ENCODE measurements around the gene SUPT7L. TPM values are rescaled to one million over a fixed set of nuclear protein-coding genes. Genes with fewer than 3 reads are reported as not detected.

SUPT7L gene
- total RNA-seq, 1 experiment from 2014 or later: 35.5 TPM

DNA sequence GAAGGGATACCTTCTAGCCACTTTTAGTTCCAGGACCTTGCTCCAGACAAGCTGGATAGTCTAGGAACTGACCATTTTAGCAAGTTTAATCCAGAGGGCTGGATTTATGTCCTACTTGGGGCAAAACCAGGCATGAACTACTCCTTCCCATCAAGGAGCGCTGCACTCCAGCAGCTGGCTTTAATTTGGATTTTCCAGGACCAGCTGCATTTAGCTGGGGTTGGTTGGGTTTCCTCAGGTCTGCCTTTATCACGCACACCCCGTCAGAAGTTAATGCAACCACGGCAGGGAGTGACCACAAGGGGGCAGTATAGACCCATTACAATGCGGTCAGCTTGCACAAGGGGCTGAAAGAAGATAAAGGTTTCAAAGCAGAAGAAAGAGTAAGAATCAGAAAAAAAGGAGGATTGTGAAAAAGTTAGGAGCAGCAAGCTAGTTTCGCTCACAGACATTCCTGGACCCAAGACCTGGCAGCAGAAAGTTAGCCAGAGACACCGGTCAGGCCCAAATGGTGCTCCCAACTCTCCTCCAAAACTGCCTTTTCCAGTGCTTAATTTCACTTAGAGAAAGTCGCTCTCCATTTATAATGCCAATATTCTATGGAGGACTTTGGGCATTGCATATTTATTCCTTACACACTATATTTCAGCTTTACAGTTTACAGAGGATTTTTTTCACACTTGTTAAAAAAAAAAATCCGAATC lies 40.4 kb upstream of the SUPT7L start:
- DNase-seq: peak; percentile 90
- Mint-ChIP-seq H3K27ac (ENCODE audit: unreplicated experiment) (peak overlapping the region; percentile 37), H3K9me3 (ENCODE audit: low read depth, unreplicated experiment) (no peaks in the 10 kb centered on the region), H3K4me1 (ENCODE audit: low read depth, unreplicated experiment) (peaks cover 31% of the 10 kb centered on the region), H3K27me3 (ENCODE audit: unreplicated experiment) (no peaks in the 10 kb centered on the region), H3K4me3 (ENCODE audit: low read depth, unreplicated experiment) (no peak overlapping the region), H3K36me3 (ENCODE audit: insufficient read depth, unreplicated experiment) (peaks cover 5% of the 10 kb centered on the region)
- no TSS peak for BruUV-seq (replicated peaks)
- TF ChIP-seq, protein P1, sequence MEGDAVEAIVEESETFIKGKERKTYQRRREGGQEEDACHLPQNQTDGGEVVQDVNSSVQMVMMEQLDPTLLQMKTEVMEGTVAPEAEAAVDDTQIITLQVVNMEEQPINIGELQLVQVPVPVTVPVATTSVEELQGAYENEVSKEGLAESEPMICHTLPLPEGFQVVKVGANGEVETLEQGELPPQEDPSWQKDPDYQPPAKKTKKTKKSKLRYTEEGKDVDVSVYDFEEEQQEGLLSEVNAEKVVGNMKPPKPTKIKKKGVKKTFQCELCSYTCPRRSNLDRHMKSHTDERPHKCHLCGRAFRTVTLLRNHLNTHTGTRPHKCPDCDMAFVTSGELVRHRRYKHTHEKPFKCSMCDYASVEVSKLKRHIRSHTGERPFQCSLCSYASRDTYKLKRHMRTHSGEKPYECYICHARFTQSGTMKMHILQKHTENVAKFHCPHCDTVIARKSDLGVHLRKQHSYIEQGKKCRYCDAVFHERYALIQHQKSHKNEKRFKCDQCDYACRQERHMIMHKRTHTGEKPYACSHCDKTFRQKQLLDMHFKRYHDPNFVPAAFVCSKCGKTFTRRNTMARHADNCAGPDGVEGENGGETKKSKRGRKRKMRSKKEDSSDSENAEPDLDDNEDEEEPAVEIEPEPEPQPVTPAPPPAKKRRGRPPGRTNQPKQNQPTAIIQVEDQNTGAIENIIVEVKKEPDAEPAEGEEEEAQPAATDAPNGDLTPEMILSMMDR (IDR thresholded peaks at IDR 0.05; ENCODE audit: unreplicated experiment): peak; percentile 84
- intact Hi-C loops (cut with micrococcal nuclease; ENCODE audit: unreplicated experiment): loop anchor here (1.0 to 2.0 kb wide), 2 partner anchors 693 to 749 kb away; no protein-coding TSS in a partner anchor
- CTCF ChIA-PET: interaction anchor here (0.5 to 1.8 kb wide), 10 partner anchors 14 to 749 kb away, joined by 3 to 27 read pairs (median 4); no protein-coding TSS in a partner anchor

DNA sequence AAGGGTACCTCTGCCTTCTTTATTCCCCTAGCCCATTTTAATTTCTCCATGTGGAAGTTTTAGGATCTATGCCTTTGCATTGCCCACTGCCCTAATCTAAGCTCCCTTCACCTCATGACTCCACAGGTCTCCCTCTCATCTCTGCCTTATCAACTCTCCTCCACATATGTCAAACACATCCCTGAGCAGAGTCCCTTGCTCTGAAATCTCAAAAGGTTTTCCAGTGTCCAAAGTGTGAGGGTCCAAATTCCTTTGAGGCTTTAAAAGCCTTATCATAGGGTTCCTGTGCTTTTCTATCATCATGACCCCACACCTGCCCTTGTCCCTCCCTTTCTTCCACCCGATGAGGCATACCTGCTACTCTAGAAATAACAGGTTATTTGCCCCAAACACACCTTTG lies 38.9 kb upstream of the SUPT7L start:
- CTCF ChIA-PET: interaction anchor here (0.5 kb wide), 1 partner anchor 1279 kb away, joined by 3 read pairs; no protein-coding TSS in a partner anchor
- peaks cover 31% of the 10 kb centered on the region for H3K4me1 Mint-ChIP-seq (ENCODE audit: low read depth, unreplicated experiment)

DNA sequence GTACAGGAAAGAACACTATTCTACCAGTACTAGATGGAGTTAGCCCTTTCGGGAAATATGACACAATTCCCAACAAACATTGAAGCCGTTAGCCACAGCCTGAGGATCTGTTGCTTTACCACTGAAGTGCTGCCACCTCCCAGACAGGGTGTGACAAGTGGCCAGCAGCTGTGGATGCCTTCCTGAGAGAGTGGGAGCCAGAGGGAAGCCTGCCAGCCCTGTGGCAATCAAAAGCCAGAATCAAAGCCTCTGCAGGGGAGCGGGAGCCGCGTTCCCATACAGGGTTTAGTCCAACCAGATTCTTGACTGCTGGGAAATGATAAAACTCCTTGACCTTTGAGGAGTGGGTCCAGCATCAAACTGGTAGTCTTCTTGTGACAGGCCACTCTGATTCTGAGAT lies 38.3 kb upstream of the SUPT7L start:
- TF ChIP-seq, protein P1 (IDR thresholded peaks at IDR 0.05; ENCODE audit: unreplicated experiment): no peak
- no peak overlapping the region for H3K27ac Mint-ChIP-seq (ENCODE audit: unreplicated experiment)
- BruUV-seq (replicated peaks): no TSS peak
- DNase-seq: no peak
- H3K36me3 Mint-ChIP-seq (ENCODE audit: insufficient read depth, unreplicated experiment): peaks cover 9% of the 10 kb centered on the region
- H3K4me3 Mint-ChIP-seq (ENCODE audit: low read depth, unreplicated experiment): no peak overlapping the region
- H3K27me3 Mint-ChIP-seq (ENCODE audit: unreplicated experiment): no peaks in the 10 kb centered on the region
- intact Hi-C loops (cut with micrococcal nuclease; ENCODE audit: unreplicated experiment): loop anchor here (2.0 kb wide), 1 partner anchor 695 kb away; no protein-coding TSS in a partner anchor
- no peaks in the 10 kb centered on the region for H3K9me3 Mint-ChIP-seq (ENCODE audit: low read depth, unreplicated experiment)
- CTCF ChIA-PET: interaction anchor here (0.5 kb wide), 1 partner anchor 1280 kb away, joined by 3 read pairs; no protein-coding TSS in a partner anchor
- peaks cover 31% of the 10 kb centered on the region for H3K4me1 Mint-ChIP-seq (ENCODE audit: low read depth, unreplicated experiment)

More for the DNA sequence above, 38.9 kb upstream of the SUPT7L start:
- Mint-ChIP-seq H3K36me3 (ENCODE audit: insufficient read depth, unreplicated experiment) (peaks cover 9% of the 10 kb centered on the region), H3K4me3 (ENCODE audit: low read depth, unreplicated experiment) (no peak overlapping the region), H3K27ac (ENCODE audit: unreplicated experiment) (no peak overlapping the region), H3K9me3 (ENCODE audit: low read depth, unreplicated experiment) (no peaks in the 10 kb centered on the region), H3K27me3 (ENCODE audit: unreplicated experiment) (no peaks in the 10 kb centered on the region)
- no peak for DNase-seq
- intact Hi-C loops (cut with micrococcal nuclease; ENCODE audit: unreplicated experiment): loop anchor here (2.0 kb wide), 1 partner anchor 694 kb away; no protein-coding TSS in a partner anchor
- no TSS peak for BruUV-seq (replicated peaks)
- TF ChIP-seq, protein P1 (IDR thresholded peaks at IDR 0.05; ENCODE audit: unreplicated experiment): no peak

DNA sequence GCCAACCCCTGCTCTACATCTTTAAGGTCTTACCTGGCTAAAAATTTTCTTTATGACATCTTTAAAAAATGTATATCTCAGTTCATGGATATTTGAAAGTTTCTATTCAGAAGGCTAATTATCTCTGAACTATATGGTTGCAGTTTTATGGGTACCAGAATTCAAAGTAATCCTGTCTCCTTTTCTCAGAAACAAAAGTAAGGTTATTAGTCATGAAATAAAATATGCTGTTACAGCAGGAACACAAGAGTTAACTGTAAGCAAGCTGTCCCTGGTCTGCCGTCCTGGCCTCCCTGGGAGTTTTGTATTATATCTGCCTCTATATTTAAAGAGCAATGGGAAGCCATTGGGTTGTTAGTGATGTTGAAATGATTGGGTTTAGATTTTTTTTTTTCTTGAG lies 34.2 kb upstream of the SUPT7L start:
- CTCF ChIA-PET: no interaction called here
- no peaks in the 10 kb centered on the region for H3K27me3 Mint-ChIP-seq (ENCODE audit: unreplicated experiment)
- H3K4me1 Mint-ChIP-seq (ENCODE audit: low read depth, unreplicated experiment): no peaks in the 10 kb centered on the region
- H3K36me3 Mint-ChIP-seq (ENCODE audit: insufficient read depth, unreplicated experiment): peaks cover 4% of the 10 kb centered on the region
- H3K27ac Mint-ChIP-seq (ENCODE audit: unreplicated experiment): no peak overlapping the region
- intact Hi-C loops (cut with micrococcal nuclease; ENCODE audit: unreplicated experiment): no loop called here
- DNase-seq: no peak
- no peaks in the 10 kb centered on the region for H3K9me3 Mint-ChIP-seq (ENCODE audit: low read depth, unreplicated experiment)
- H3K4me3 Mint-ChIP-seq (ENCODE audit: low read depth, unreplicated experiment): no peak overlapping the region
- no TSS peak for BruUV-seq (replicated peaks)
- TF ChIP-seq, protein P1 (IDR thresholded peaks at IDR 0.05; ENCODE audit: unreplicated experiment): no peak
